ENCODE data around the gene PSENEN.

- no peak for TF ChIP-seq CTCF (IDR thresholded peaks at IDR 0.05)
- TF ChIP-seq POLR2A (IDR thresholded peaks at IDR 0.05) = no peak
Observed at GRCh38 chr19:35750167-35750566, 4.7 kb downstream of the PSENEN start.

Measured in right lobe of liver (tissue), 4 donors.